Stimulated activated CD8-positive, alpha-beta memory T cell treated with anti-CD3 and anti-CD28 coated beads, Interleukin-4, amount 100 ng/mL, for 4 hours (primary cell): Measurements from ENCODE around the gene RAB14.
"Not testable (repeated sequence)": the region's sequence is repeated elsewhere in the genome, so short reads cannot be mapped to it uniquely, and the experiment has no call there.

Experiments
- DNase-seq, 2 donors: peaks; one replicate each; pipeline ENCODE4 v3.0.0-alpha.2; 2020; ENCODE audit warnings: low read depth in 2 of 2, low spot score in 1 of 2

The RAB14 gene

GRCh38 chr9:121160025-121160424 is 41.6 kb downstream of the RAB14 start:
- no peak for DNase-seq

GRCh38 chr9:121157939-121158338 is 43.7 kb downstream of the RAB14 start:
- DNase-seq, result no peak

GRCh38 chr9:121156263-121156731 is 45.4 kb downstream of the RAB14 start:
- DNase-seq, result no peak

- no peak for DNase-seq
Measured at GRCh38 chr9:121154782-121155181, 46.9 kb downstream of the RAB14 start.

- no peak for DNase-seq
Measured at GRCh38 chr9:121153642-121154041, 48.0 kb downstream of the RAB14 start.

GRCh38 chr9:121150188-121150587 is 51.5 kb downstream of the RAB14 start:
- DNase-seq, result no peak

GRCh38 chr9:121144482-121144881 is 57.2 kb downstream of the RAB14 start:
- no peak for DNase-seq

- no peak for DNase-seq
Measured at GRCh38 chr9:121143771-121144170, 57.9 kb downstream of the RAB14 start.

- no peak for DNase-seq
Measured at GRCh38 chr9:121141706-121142105, 60.0 kb downstream of the RAB14 start.

GRCh38 chr9:121141306-121141705 is 60.4 kb downstream of the RAB14 start:
- no peak for DNase-seq

- no peak for DNase-seq
Measured at GRCh38 chr9:121140162-121140561, 61.5 kb downstream of the RAB14 start.

- no peak for DNase-seq
Measured at GRCh38 chr9:121138973-121139372, 62.7 kb downstream of the RAB14 start.

- no peak for DNase-seq
Measured at GRCh38 chr9:121138561-121138960, 63.1 kb downstream of the RAB14 start.

GRCh38 chr9:121135642-121136041 is 66.0 kb downstream of the RAB14 start:
- no peak for DNase-seq

GRCh38 chr9:121133104-121133816 is 68.4 kb downstream of the RAB14 start:
- DNase-seq, result peak; percentile 14 to 30

- not testable (repeated sequence) for DNase-seq
Measured at GRCh38 chr9:121129384-121129783, 72.3 kb downstream of the RAB14 start.
